ENCODE measurements around the gene FBXO47. TPM values are rescaled to one million over a fixed set of nuclear protein-coding genes. Genes with fewer than 3 reads are reported as not detected.

Gene FBXO47, protein sequence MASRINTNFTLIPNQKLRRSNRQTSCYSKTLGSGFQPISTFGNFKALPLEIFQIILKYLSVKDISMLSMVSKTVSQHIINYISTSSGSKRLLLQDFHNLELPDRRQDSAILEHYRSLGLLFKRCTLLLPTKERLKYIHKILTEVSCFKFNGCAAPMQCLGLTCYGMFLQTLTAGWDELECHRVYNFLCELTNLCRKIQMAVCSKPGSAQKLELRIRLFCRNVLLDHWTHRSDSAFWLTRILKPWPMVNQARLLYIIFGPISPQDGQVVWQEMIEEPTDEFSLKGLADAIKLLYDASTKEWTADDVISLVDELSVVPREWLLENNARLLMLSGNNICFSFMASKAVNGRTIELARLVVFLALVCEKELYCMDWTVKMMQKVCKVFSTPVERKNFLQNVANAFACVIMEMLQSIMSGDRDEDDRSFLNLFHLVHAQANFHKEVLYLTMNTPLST
- not detected for polyA plus RNA-seq (2013, experiment 1 of 2; ENCODE audit: insufficient read length)
- polyA plus RNA-seq (2013, experiment 2 of 2; ENCODE audit: insufficient read length), result not detected

DNA sequence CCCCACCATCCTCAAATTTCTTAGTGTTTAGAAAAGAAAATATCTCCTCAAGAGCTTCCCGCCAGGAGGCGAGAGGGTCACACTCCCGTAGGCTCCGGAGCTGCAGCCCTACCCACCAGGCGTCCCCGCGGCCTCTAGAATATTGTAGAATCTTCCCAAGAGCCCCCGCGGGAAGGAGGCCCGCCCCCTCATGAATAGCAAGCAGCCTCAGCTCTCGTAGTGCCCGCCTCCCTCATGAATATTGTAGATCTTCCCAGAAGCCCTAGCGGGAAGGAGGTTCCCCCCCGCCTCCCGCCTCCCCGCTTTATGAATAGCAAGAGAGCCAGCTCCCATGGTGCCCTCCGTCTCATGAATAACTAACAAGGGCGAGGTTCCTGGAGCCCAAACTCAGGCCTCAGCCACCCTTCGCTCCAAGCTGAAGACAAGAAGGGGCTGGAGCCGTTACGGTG is at the start of gene FBXO47:
Gene FBXO47, minus strand, starts transcription at position 114 of the 449 bp plus-strand sequence. CDS start 4,378 bp downstream, outside the sequence.
- peak; percentile 88 for DNase-seq

DNA sequence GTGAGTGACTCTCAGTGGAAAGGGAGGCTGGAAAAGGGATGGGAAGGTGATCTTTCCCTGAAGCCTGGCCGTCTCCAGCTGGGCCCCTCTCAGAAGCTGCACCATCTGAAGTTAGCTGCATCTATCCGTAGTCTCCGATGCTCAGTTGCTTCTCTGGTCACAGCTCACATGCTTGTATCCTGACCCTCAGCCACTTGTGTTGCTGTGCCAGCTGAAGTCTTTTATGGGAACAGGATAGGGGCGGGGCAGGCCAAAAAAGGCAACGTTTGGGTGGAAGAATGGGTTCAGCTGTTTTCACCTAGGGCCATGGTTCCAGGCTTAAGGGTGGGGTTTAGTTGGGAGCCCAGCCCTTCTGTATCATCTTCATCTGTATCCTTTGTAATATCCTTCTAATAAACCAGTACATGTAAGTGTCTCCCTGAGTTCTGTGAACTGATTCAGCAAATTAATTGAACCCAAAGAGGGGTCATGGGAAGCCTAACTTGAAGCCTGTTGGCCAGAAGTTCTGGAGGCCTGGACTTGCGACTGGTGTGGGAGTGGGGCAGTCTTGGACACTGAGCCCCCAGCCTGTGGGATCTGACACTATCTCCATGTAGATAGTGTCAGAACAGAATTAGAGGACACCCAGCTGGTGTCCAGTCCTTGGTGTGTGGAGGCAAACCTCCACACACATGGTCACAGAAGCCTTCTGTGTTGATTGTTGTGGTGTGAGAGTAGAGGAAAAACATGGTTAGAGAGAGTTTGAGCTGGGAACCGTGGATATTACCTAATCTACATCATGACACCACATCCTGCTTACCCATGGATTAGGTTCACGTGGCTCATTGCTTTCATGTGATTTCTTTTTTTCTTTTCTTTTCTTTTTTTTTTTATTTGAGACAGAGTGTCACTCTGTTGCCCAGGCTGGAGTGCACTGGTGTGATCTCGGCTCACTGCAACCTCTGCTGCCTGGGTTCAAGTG is 49.3 kb upstream of the FBXO47 start:
- DNase-seq, result no peak

GRCh38 chr17:39015546-39015935 is 48.3 kb upstream of the FBXO47 start:
- no peak for DNase-seq

DNA sequence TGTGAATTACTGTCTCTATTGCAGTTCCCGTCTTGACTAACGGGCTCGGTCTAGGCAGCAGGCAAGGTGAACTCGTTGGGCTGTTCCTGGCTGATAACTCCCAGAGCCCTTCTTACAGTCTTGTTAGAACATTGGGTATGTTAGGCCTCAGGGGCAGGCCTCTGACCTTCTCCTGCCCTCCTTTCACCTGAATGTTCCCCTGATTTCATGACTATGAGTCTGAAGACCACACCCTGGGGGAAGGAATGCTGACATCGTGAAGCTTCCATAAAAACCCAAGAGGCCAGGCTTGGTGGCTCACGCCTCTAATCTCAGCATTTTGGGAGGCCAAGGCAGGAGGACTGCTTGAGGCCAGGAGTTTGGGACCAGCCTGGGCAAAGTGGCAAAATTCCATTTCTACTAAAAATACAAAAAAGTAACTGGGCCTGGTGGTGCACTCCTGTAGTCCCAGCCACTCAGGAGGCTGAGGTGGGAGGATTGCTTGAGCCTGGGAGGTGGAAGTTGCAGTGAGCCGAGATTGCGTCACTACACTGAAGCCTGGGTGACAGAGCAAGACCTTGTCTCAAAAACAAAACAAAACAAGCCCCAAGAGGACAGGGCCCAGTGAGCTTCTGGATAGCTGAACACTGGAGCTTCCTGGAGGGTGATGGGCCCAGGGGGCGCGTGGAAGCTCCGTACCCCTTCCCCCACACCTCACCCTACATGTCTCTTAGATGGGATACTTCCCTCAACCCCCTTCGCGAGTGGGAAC is 47.8 kb upstream of the FBXO47 start:
- no peak for DNase-seq

- peak; percentile 65 for DNase-seq
Observed at GRCh38 chr17:39014044-39014794, 47.0 kb upstream of the FBXO47 start.

DNA sequence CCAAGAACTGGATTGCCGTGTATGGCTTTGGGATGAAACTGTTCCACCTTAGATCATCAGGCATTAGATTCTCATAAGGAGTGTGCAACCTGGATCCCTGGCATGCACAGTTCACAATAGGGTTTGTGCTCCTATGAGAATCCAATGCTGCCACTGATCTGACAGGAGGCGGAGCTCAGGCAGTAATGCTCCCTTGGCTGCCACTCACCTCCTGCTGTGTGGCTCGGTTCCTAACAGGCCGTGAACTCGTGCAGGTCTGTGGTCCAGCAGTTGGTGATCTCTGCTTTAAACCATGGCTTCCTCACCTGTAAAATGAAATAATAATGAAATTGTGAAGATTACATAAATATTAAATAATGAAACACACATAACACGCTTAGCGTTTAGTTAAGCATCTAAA is 45.5 kb upstream of the FBXO47 start:
- DNase-seq, result no peak

DNA sequence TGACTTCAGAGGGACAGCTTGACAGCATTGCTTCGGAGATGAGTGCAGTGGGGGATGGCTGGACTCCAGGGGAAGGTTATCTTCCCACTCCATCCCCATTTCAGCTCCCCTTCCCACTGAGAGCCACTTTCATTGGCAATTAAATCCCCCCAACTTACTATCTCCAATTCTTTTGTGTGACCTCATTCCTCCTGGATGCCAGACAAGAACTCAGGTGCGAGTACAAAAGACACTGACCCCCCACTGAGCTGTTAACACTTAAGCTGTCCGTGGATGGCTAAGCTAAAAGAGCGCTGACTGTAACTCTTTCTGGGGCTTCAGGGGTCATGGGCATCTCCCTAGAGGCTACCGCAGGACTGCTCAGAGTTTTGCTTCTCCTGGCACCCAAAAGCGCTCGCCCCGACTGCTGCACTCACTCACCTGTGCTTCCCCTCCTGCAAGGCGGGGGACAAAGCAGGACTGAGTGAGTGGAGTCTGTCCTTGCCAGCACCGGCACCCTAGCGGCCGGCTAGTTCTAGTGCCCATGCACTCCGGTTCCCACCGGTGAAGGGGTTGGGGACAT is 44.8 kb upstream of the FBXO47 start:
- no peak for DNase-seq

- DNase-seq, result no peak
Observed at GRCh38 chr17:39009581-39010001, 42.4 kb upstream of the FBXO47 start.

DNA sequence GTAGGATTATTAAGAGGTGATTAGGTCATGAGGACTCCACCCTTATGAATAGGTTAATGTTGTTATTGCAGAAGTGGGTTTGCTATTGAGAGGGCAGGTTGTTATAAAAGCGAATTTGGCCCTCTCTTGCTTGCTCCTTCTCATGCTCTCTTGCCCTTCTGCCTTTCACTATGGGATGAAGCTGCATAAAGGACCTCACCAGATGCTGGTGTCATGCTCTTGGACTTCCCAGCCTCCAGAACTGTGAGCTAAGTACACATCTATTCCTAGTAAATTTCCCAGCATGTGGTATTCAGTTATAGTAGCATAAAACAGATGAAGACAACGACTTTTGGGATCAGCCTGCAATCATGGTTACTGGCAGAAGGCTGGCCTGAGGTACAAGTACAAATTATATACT is 41.4 kb upstream of the FBXO47 start:
- DNase-seq, result no peak

GRCh38 chr17:39002991-39003715 is 36.0 kb upstream of the FBXO47 start:
- DNase-seq, result peak; percentile 51

DNA sequence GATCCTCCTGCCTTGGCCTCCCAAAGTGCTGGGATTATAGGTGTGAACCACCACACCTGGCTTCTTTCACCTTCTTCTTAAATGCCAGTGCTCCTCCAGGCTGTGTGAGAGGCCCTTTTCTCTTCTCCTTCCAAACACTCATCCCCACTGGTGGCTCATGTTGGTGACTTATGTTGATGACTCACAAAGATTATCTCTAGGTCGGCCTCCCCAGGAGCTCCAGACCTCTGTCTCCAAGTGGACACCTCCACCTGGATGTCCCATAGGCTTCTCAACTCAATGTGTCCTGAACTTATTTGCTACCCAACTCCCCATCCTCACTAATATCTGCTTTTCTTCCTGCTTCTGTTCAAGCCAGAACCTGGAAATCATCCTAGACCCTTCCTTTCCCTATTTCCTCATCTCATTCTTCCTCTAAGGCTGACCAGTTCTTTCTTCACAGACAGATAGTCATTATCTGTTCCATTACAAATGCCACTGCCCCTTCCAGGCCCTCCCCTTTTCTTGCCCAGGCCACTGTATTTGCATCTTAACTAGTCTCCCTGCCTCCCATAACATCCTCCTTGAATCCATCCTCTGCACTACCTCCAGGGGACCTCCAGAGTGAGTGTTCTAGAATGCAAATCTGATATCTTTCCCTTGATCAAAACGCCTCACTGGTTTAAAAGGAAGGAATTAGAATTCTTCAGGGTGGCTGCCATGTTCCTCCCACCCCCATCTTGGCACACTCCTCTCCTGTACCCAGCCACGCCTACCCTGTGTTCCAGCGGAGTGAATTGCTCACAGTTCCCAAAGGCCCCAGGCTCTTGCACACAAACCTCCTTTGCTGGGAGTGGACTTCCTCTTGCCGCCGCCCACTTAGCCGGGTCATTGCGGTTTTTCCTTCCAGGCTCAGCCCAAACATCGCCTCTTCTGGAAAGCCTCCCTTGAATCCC is 34.8 kb upstream of the FBXO47 start:
- DNase-seq, result peak; percentile 45

DNA sequence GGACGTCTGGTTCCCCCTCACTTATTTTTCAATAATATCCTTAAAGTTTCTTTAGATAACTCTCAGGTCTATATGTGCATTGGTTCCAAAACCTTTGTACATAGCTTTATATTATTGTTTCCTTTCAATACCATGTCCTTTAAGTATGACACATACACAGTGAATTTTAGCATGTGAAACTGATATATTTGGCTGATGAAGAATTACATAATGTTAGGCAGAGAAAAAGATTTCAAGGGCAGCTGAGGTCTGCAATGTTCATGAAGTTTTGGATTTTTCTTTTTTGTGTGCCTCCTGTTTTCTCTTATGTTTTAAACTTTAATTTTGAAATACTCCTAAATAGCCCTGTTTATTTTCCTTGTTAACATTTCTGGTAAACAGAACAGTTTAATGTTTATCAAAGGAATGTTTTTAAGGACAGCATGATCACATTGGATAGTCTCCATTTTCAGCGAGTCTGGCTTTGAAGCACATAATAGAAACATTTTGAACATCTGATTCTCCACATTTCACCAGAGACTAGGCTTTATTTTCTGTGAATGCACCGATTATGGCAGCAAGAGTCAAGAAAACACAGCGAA is 32.9 kb upstream of the FBXO47 start:
- no peak for DNase-seq

GRCh38 chr17:38996660-38997337 is 29.6 kb upstream of the FBXO47 start:
- DNase-seq, result no peak

GRCh38 chr17:38994026-38994425 is 26.8 kb upstream of the FBXO47 start:
- DNase-seq, result no peak

DNA sequence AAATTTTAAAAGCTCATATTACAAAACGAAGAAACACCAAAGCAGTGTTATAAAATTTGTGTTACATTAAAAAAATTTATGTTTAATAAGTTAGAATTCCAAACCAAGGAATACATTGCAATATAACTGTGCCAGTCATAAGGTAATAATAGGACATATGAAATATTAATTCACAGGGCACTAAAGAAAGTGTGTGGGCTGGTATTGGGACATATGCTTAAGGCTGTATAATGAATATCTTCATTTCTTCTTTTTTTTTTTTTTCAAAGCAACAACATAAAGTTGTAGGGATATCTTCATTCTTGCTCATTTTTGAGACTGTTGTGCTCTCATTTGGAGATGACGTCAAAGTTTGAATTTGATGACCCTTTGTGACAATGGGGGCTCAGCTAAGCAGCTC is 17.5 kb upstream of the FBXO47 start:
- DNase-seq, result no peak

GRCh38 chr17:38982858-38983746 is 15.9 kb upstream of the FBXO47 start:
- peak; percentile 71 for DNase-seq

GRCh38 chr17:38981636-38982035 is 14.4 kb upstream of the FBXO47 start:
- DNase-seq, result no peak
